Neural progenitor cell (in vitro differentiated cells): ENCODE results near the gene OR10V1. TPM values are rescaled to one million over a fixed set of nuclear protein-coding genes. Genes with fewer than 3 reads are reported as not detected.

Experiments
- DNase-seq: peaks from one replicate; pipeline ENCODE4 v3.0.0-alpha.2; 2016; ENCODE audit warnings: low spot score
- H2AFZ ChIP-seq: fragments of 200-600 bp; sonication (generic); replicated peaks from 2 replicates; pipeline ENCODE4 v1.6.1; 2016; ENCODE audit warnings: antibody characterized with exemption
- H3F3A ChIP-seq: fragments of 200-600 bp; sonication (generic); 2 replicates; pipeline ENCODE4 v1.6.1; 2016; ENCODE audit warnings: antibody characterized with exemption, low read depth
- H3K27ac ChIP-seq: fragments of 200-600 bp; sonication (generic); 2 replicates; pipeline ENCODE4 v1.5.1; 2016; ENCODE audit warnings: mild to moderate bottlenecking
- H3K27me3 ChIP-seq: fragments of 200-600 bp; sonication (generic); 2 replicates; pipeline ENCODE4 v1.6.1; 2016; ENCODE audit warnings: mild to moderate bottlenecking, moderate library complexity
- H3K36me3 ChIP-seq: fragments of 200-600 bp; sonication (generic); 2 replicates; pipeline ENCODE4 v1.5.1; 2016
- H3K4me1 ChIP-seq: fragments of 200-600 bp; sonication (generic); 2 replicates; pipeline ENCODE4 v1.6.1; 2016; ENCODE audit warnings: mixed run types
- H3K4me2 ChIP-seq: fragments of 200-600 bp; sonication (generic); 2 replicates; pipeline ENCODE4 v1.6.1; 2016
- H3K4me3 ChIP-seq: fragments of 200-600 bp; sonication (generic); 2 replicates; pipeline ENCODE4 v1.5.1; 2016
- H3K79me2 ChIP-seq: fragments of 200-600 bp; sonication (generic); 2 replicates; pipeline ENCODE4 v1.6.1; 2016; ENCODE audit warnings: low read depth
- H3K9ac ChIP-seq: fragments of 200-600 bp; sonication (generic); 2 replicates; pipeline ENCODE4 v1.6.1; 2016
- H3K9me3 ChIP-seq: fragments of 200-600 bp; sonication (generic); 2 replicates; pipeline ENCODE4 v1.5.1; 2016; ENCODE audit warnings: low read depth
- H4K20me1 ChIP-seq: fragments of 200-600 bp; sonication (generic); 2 replicates; pipeline ENCODE4 v1.6.1; 2016; ENCODE audit warnings: low read depth
- H3K27ac Mint-ChIP-seq: 3 replicates; pipeline ENCODE4 v1.8.0; 2021; ENCODE audit warnings: mixed read lengths
- H3K27me3 Mint-ChIP-seq: 2 replicates; pipeline ENCODE4 v1.8.0; 2022; ENCODE audit warnings: low read depth, mild to moderate bottlenecking, inconsistent platforms, moderate library complexity, mixed read lengths; ENCODE audit not compliant: insufficient read depth
- H3K36me3 Mint-ChIP-seq: 3 replicates; pipeline ENCODE4 v1.8.0; 2021; ENCODE audit warnings: mixed read lengths
- H3K4me1 Mint-ChIP-seq: 3 replicates; pipeline ENCODE4 v1.8.0; 2021; ENCODE audit warnings: mixed read lengths
- H3K4me3 Mint-ChIP-seq: 3 replicates; pipeline ENCODE4 v1.8.0; 2021; ENCODE audit warnings: mild to moderate bottlenecking, moderate library complexity, mixed read lengths
- H3K9me3 Mint-ChIP-seq: 3 replicates; pipeline ENCODE4 v1.8.0; 2020; ENCODE audit warnings: mixed read lengths
- CTCF ChIP-seq: fragments of 200-600 bp; sonication (generic); IDR thresholded peaks from 2 replicates; pipeline ENCODE4 v1.5.1; 2017; ENCODE audit warnings: antibody characterized with exemption, mild to moderate bottlenecking
- EZH2 ChIP-seq: fragments of 200-600 bp; sonication (generic); IDR thresholded peaks from 2 replicates; pipeline ENCODE4 v1.6.1; 2017; ENCODE audit warnings: antibody characterized with exemption, mild to moderate bottlenecking, moderate library complexity
- EZH2phosphoT487 ChIP-seq: fragments of 200-600 bp; sonication (generic); IDR thresholded peaks from 2 replicates; pipeline ENCODE4 v1.6.1; 2017; ENCODE audit warnings: antibody characterized with exemption
- total RNA-seq: library from RNA; depleted of rRNA; stranded (reverse); fragments of >200 nt; gene quantifications from 2 replicates; pipeline ENCODE4 v1.2.3, GENCODE V29; 2015; ENCODE audit warnings: low replicate concordance

OR10V1 gene
- total RNA-seq, 1 donor from 2014 or later: not detected

- Histone ChIP-seq H3K27ac (no peak overlapping the region), H3K4me1 (no peaks in the 10 kb centered on the region), H3K9ac (no peak overlapping the region), H3K79me2 (peaks cover 88% of the 10 kb centered on the region), H3K36me3 (no peaks in the 10 kb centered on the region), H3K4me3 (no peak overlapping the region), H3F3A (peaks cover 13% of the 10 kb centered on the region), H3K4me2 (no peak overlapping the region), H2AFZ (no peak overlapping the region), H3K9me3 (no peaks in the 10 kb centered on the region), H4K20me1 (peaks cover 21% of the 10 kb centered on the region), H3K27me3 (no peaks in the 10 kb centered on the region)
- H3K4me3 Mint-ChIP-seq: no peak overlapping the region
- H3K27me3 Mint-ChIP-seq: peaks cover 9% of the 10 kb centered on the region
- no peak overlapping the region for H3K27ac Mint-ChIP-seq
- H3K36me3 Mint-ChIP-seq: no peaks in the 10 kb centered on the region
- TF ChIP-seq EZH2: no peak
- TF ChIP-seq CTCF: no peak
- no peak for TF ChIP-seq EZH2phosphoT487
- H3K4me1 Mint-ChIP-seq: peaks cover 18% of the 10 kb centered on the region
- no peak for DNase-seq
- H3K9me3 Mint-ChIP-seq: no peaks in the 10 kb centered on the region
These were observed 46.3 kb upstream of the OR10V1 start for GRCh38 chr11:59759900-59760299.

GRCh38 chr11:59758401-59759037, 44.9 kb upstream of the OR10V1 start:
- Mint-ChIP-seq H3K36me3 (no peaks in the 10 kb centered on the region), H3K27ac (no peak overlapping the region), H3K9me3 (no peaks in the 10 kb centered on the region), H3K4me3 (no peak overlapping the region), H3K27me3 (peaks cover 15% of the 10 kb centered on the region), H3K4me1 (peaks cover 25% of the 10 kb centered on the region)
- Histone ChIP-seq H3K27me3 (no peaks in the 10 kb centered on the region), H3K27ac (no peak overlapping the region), H4K20me1 (peaks cover 21% of the 10 kb centered on the region), H3K4me3 (no peak overlapping the region), H3K9me3 (no peaks in the 10 kb centered on the region), H3K9ac (no peak overlapping the region), H3K36me3 (no peaks in the 10 kb centered on the region), H3K4me1 (no peaks in the 10 kb centered on the region), H3K79me2 (peaks cover 77% of the 10 kb centered on the region), H2AFZ (no peak overlapping the region), H3K4me2 (no peak overlapping the region), H3F3A (peaks cover 22% of the 10 kb centered on the region)
- TF ChIP-seq CTCF: no peak
- no peak for TF ChIP-seq EZH2
- no peak for TF ChIP-seq EZH2phosphoT487
- no peak for DNase-seq

DNA sequence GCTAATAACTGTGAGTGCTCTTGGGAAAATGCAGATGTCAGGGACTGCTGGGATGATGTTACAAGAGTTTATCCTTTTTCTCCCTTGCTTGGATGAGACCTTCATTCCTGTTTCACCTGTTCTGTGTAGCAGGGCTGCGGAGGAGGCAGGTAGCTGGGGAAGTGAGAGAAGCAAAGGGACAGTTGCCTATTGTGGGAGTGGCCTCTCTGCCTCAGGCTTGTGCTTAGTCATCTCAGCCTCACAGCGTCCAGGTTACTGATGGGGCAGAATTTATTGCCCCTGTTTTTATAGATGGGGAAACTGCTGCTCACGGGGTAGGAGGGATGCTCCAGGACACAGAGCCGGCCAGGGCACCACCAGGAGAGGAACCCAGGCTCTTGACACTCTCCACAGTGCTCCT, 43.2 kb upstream of the OR10V1 start:
- peaks cover 25% of the 10 kb centered on the region for H3K4me1 Mint-ChIP-seq
- H3K36me3 ChIP-seq: no peaks in the 10 kb centered on the region
- H3K27me3 ChIP-seq: no peaks in the 10 kb centered on the region
- no peaks in the 10 kb centered on the region for H3K36me3 Mint-ChIP-seq
- no peaks in the 10 kb centered on the region for H3K9me3 Mint-ChIP-seq
- H3K27me3 Mint-ChIP-seq: peaks cover 17% of the 10 kb centered on the region
- H3K27ac ChIP-seq: no peak overlapping the region
- H3K79me2 ChIP-seq: peaks cover 62% of the 10 kb centered on the region
- H4K20me1 ChIP-seq: peaks cover 21% of the 10 kb centered on the region
- no peak overlapping the region for H3K9ac ChIP-seq
- H3K4me3 ChIP-seq: peak overlapping the region; percentile 84
- no peak for DNase-seq
- no peak overlapping the region for H2AFZ ChIP-seq
- H3K4me2 ChIP-seq: peak overlapping the region; percentile 88
- peaks cover 22% of the 10 kb centered on the region for H3F3A ChIP-seq
- H3K4me3 Mint-ChIP-seq: peak overlapping the region; percentile 89
- no peak overlapping the region for H3K27ac Mint-ChIP-seq
- no peaks in the 10 kb centered on the region for H3K4me1 ChIP-seq
- H3K9me3 ChIP-seq: no peaks in the 10 kb centered on the region
- TF ChIP-seq EZH2 (no peak), EZH2phosphoT487 (no peak), CTCF (no peak)
